GM13977 (cell line): ENCODE data around the gene ACSM6.
"Not testable (repeated sequence)": the region's sequence is repeated elsewhere in the genome, so short reads cannot be mapped to it uniquely, and the experiment has no call there.

Experiments
- DNase-seq: peaks from one replicate; pipeline ENCODE4 v3.0.0; 2012; ENCODE audit warnings: low spot score
- in situ Hi-C: fragments of 300-500 bp; cut with MboI; formaldehyde crosslinking; loops from one replicate; pipeline ENCODE4 v1.12.0; 2022; ENCODE audit warnings: low sequenced_read_pairs, low pct_unique_long_range_greater_than_20kb, mixed read lengths, inconsistent platforms; ENCODE audit not compliant: unreplicated experiment
- TF ChIP-seq, protein P1 (sequence below): IDR thresholded peaks from 2 replicates; pipeline ENCODE4 v1.5.1; 2012; ENCODE audit warnings: mild to moderate bottlenecking, control low read depth; ENCODE audit not compliant: insufficient read depth; ENCODE audit errors: extremely low read depth, missing control alignments

ACSM6 gene

GRCh38 chr10:95214369-95214768 is 20.3 kb downstream of the ACSM6 start:
- TF ChIP-seq, protein P1, sequence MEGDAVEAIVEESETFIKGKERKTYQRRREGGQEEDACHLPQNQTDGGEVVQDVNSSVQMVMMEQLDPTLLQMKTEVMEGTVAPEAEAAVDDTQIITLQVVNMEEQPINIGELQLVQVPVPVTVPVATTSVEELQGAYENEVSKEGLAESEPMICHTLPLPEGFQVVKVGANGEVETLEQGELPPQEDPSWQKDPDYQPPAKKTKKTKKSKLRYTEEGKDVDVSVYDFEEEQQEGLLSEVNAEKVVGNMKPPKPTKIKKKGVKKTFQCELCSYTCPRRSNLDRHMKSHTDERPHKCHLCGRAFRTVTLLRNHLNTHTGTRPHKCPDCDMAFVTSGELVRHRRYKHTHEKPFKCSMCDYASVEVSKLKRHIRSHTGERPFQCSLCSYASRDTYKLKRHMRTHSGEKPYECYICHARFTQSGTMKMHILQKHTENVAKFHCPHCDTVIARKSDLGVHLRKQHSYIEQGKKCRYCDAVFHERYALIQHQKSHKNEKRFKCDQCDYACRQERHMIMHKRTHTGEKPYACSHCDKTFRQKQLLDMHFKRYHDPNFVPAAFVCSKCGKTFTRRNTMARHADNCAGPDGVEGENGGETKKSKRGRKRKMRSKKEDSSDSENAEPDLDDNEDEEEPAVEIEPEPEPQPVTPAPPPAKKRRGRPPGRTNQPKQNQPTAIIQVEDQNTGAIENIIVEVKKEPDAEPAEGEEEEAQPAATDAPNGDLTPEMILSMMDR = no peak
- in situ Hi-C loops = no loop called here
- no peak for DNase-seq

GRCh38 chr10:95214793-95215192 is 20.8 kb downstream of the ACSM6 start:
- TF ChIP-seq, protein P1 = no peak
- peak; percentile 17 for DNase-seq
- in situ Hi-C loops = no loop called here

DNA sequence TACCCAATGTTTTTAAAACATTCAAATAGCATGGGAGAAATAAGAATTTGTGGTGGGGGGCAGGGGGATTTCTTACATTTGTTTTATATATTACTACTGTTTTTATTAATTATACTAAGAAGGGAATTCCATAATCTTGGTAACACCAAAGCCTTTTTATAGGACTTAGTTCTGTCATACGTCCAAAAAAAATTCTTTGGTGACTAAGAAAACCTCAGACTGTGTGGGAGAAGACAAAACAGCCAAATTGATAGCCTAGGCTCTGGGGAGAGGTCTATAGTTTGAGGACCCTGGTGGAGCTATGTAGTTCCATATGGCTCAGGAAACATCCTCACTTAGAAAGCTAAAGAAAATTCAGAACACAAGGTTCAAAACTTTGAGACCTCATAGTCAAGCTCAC is 23.4 kb downstream of the ACSM6 start:
- no peak for DNase-seq

GRCh38 chr10:95220539-95220938 is 26.5 kb downstream of the ACSM6 start:
- in situ Hi-C loops = no loop called here
- DNase-seq = no peak
- TF ChIP-seq, protein P1 = no peak

More for the DNA sequence above, 23.4 kb downstream of the ACSM6 start:
- in situ Hi-C loops = no loop called here
- TF ChIP-seq, protein P1 = no peak

DNA sequence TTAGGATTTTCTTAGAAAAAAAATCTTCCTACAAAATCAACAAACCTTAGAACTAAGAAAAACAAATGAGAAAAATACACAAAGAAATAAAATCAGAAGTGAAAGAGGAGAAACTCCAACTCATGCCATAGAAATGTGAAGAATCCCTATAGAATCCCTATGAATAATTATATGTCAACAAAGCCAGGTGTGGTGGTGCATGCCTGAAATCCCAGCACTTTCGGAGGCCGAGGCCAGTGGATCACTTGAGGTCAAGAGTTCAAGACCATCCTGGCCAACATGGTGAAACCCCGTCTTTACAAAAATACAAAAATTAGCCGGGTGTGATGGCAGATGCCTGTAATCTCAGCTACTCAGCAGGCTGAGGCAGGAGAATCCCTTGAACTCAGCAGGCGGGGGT is 27.1 kb downstream of the ACSM6 start:
- in situ Hi-C loops = no loop called here
- TF ChIP-seq, protein P1 = no peak
- DNase-seq = no peak

GRCh38 chr10:95225136-95225535 is 31.1 kb downstream of the ACSM6 start:
- no peak for DNase-seq
- TF ChIP-seq, protein P1 = no peak
- in situ Hi-C loops = no loop called here

- in situ Hi-C loops, DNase-seq: not testable (repeated sequence)
These were observed 35.1 kb downstream of the ACSM6 start for GRCh38 chr10:95228934-95229723.
